Tibial artery (tissue), 4 donors: ENCODE results near the gene SNAP47.

Experiments used
- DNase-seq, 2 donors: peaks; one replicate each; pipeline ENCODE4 v3.0.0-alpha.2; 2019
- H3K27ac ChIP-seq, 2 donors: fragments of 200-600 bp; sonication (generic) in 1 of 2; 1 replicate in 1 of 2; 2 replicates in 1 of 2; pipeline ENCODE4 v1.5.1; 2018 to 2019; ENCODE audit warnings: mild to moderate bottlenecking in 1 of 2
- H3K27me3 ChIP-seq, 2 donors: fragments of 200-600 bp; sonication (generic) in 1 of 2; one replicate each; pipeline versions ENCODE4 v1.5.1 to v1.6.0; 2016 to 2019
- H3K36me3 ChIP-seq, 3 donors: fragments of 200-600 bp; sonication (generic) in 2 of 3; one replicate each; pipeline ENCODE4 v1.5.1; 2016 to 2019; ENCODE audit warnings: mild to moderate bottlenecking in 2 of 3
- H3K4me1 ChIP-seq, 4 donors: fragments of 200-600 bp; sonication (generic) in 2 of 4; 1 replicate in 3 of 4; 2 replicates in 1 of 4; pipeline ENCODE4 v1.5.1; 2016 to 2019
- H3K4me3 ChIP-seq, 2 donors: fragments of 200-600 bp; sonication (generic) in 1 of 2; 1 replicate in 1 of 2; 2 replicates in 1 of 2; pipeline ENCODE4 v1.5.1; 2018 to 2019; ENCODE audit warnings: mild to moderate bottlenecking in 2 of 2
- H3K9me3 ChIP-seq, 3 donors: fragments of 200-600 bp; sonication (generic) in 1 of 3; one replicate each; pipeline ENCODE4 v1.5.1; 2016 to 2019
- intact Hi-C: fragments of 100-400 bp; cut with DNase I; formaldehyde crosslinking; loops from one replicate; pipeline ENCODE4 v1.15.0; 2023; ENCODE audit warnings: low total_unique reads
- TF ChIP-seq, protein P1 (sequence below), 2 experiments: fragments of 200-600 bp in 1 of 2; fragments of 450-650 bp in 1 of 2; IDR thresholded peaks; one replicate each; pipeline ENCODE4 v1.5.1; 2017 to 2019; ENCODE audit warnings: antibody characterized with exemption in 2 of 2, mild to moderate bottlenecking in 1 of 2, moderate library complexity in 1 of 2

SNAP47 gene

DNA sequence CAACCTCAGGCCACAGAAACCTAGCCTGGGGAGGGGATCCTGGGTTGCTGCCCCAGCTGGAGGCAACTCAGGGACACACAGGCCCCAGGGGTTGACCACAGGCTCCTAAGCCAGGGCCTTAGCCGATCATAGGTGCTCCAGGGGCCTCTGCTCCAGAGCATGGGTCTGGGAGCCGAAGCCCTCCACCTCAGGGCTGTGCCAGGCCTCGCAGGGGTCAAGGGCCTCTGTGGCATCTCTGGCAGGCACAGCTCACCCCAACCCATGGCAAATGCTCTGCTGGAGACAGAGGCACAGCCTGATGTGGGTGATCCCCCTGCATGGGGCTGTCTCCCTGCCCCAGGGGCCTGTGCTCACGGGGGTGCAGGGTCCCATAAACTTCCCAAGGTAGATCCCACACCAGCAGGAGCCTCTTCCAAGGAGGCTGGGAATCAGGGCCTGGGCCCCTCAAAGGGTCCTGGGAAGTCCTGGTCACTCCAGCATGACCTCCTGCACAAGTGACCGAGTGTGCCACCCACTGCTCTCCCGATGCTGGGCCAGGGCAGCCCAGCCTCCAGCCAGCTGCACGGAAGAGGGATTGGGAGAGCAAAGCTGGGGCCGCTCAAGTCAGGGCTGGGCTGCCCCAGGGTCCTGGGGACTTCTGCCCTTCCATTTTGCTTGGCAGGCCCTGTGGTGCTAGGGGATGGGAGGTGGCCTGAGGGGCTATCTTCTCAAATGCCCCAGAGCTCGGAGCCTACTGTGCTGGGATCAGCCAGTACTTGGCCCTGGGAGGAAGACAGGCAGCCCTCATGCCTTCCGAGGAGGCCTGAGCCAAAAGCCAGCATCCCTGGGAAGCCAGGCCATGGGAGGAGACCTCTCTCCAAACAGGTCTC is 58.1 kb downstream of the SNAP47 start:
- TF ChIP-seq, protein P1, sequence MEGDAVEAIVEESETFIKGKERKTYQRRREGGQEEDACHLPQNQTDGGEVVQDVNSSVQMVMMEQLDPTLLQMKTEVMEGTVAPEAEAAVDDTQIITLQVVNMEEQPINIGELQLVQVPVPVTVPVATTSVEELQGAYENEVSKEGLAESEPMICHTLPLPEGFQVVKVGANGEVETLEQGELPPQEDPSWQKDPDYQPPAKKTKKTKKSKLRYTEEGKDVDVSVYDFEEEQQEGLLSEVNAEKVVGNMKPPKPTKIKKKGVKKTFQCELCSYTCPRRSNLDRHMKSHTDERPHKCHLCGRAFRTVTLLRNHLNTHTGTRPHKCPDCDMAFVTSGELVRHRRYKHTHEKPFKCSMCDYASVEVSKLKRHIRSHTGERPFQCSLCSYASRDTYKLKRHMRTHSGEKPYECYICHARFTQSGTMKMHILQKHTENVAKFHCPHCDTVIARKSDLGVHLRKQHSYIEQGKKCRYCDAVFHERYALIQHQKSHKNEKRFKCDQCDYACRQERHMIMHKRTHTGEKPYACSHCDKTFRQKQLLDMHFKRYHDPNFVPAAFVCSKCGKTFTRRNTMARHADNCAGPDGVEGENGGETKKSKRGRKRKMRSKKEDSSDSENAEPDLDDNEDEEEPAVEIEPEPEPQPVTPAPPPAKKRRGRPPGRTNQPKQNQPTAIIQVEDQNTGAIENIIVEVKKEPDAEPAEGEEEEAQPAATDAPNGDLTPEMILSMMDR (IDR thresholded peaks at IDR 0.05): no peak
- Histone ChIP-seq H3K27me3 (peaks cover 0 to 12% of the 10 kb centered on the region in 2 donors), H3K36me3 (no peaks in the 10 kb centered on the region), H3K27ac (no peak overlapping the region), H3K4me1 (peaks cover 0 to 24% (median 17%) of the 10 kb centered on the region in 4 donors), H3K9me3 (no peaks in the 10 kb centered on the region), H3K4me3 (no peak overlapping the region)
- intact Hi-C loops: no loop called here
- DNase-seq: no peak

DNA sequence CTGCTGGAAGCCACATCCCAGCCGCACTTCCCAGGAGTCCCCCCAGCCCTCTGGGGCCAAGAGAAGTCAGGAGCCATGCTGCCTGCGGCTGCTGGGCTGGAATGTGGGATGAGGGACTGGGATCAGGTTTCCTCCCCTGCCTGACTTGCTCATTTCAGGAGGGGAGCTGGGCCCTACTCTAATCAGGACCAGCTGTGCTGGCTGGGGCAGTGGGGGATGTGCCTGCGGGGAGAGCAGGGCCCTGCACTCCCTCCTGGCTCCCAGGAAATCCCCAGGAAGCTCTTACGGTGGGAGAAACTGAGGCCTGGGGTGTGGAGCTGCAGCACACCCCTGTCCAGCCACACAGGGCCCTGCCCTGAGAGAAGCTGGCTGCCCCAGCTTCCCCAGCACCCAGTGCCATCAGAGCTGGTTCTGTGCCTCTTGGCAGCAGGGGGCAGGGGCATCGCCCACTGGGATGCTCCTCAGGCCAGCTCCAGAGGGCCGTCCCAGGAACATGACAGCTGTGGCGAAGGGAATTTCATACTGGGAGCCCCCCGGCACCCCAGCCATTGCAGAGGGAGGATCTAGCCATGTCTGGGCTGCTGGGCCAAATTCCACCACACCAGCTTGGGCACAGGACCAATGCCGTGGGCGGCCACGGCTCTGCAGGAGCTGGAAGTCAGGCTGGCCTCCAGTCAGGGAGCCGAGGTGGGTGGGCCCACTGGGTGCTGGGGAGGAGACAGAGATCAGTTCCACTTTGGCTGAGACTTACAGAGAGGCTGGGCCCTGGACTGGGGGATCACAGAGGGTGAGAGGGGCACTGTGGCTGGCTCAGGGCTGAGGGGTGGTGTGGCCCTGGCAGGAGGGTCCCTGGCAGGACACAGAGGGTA is 58.9 kb downstream of the SNAP47 start:
- peaks cover 0 to 16% (median 13%) of the 10 kb centered on the region in 4 donors for H3K4me1 ChIP-seq
- DNase-seq: no peak
- H3K4me3 ChIP-seq: no peak overlapping the region
- TF ChIP-seq, protein P1 (IDR thresholded peaks at IDR 0.05): no peak
- peaks cover 0 to 12% of the 10 kb centered on the region in 2 donors for H3K27me3 ChIP-seq
- intact Hi-C loops: no loop called here
- no peaks in the 10 kb centered on the region for H3K9me3 ChIP-seq
- peak overlapping the region; percentile 10 to 36 for H3K27ac ChIP-seq
- no peaks in the 10 kb centered on the region for H3K36me3 ChIP-seq

DNA sequence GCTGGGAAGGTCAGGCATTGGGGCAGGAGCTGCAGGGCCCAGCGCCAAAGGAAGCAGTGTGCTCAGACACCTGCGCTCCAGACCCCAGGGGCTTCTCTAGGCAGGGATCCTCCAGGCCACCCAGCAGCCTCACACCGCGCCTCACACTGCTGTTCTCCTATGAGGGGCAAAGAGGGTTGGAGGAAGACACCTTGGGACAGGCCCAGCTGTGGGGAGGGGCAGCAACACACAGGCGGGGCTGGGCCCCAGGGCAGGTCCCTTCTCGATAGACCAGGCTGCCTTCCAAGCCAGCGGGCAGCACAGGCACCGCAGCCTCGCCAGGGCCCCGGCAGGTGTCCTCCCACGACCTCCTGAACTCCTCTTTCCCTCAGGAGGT is 59.6 kb downstream of the SNAP47 start:
- no peak overlapping the region for H3K4me3 ChIP-seq
- peaks cover 0 to 12% of the 10 kb centered on the region in 2 donors for H3K27me3 ChIP-seq
- TF ChIP-seq, protein P1 (IDR thresholded peaks at IDR 0.05): no peak
- H3K4me1 ChIP-seq: peaks cover 0 to 16% (median 13%) of the 10 kb centered on the region in 4 donors
- DNase-seq: no peak
- no peak overlapping the region for H3K27ac ChIP-seq
- H3K36me3 ChIP-seq: no peaks in the 10 kb centered on the region
- H3K9me3 ChIP-seq: no peaks in the 10 kb centered on the region
- intact Hi-C loops: no loop called here

DNA sequence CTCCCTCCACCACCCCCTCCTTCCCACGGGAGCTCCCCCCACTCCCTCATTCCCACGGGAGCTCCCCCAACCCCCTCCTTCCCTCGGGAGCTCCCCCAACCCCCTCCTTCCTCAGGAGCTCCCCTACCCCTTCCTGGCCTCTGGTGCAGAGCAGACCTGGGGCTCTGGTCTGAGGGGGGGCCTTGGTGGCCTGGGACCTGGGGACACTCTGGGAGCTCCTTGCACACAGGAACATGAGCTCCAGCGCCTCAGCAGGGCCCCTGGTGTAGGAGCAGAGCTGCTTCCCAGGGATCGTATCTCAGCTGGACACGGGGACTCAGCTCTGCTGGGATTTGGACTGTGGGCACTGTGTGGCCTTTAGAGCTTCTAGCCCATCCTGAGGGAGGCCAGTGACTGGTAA is 60.5 kb downstream of the SNAP47 start:
- H3K27ac ChIP-seq: no peak overlapping the region
- peaks cover 0 to 12% of the 10 kb centered on the region in 2 donors for H3K27me3 ChIP-seq
- intact Hi-C loops: no loop called here
- TF ChIP-seq, protein P1 (IDR thresholded peaks at IDR 0.05): no peak
- no peaks in the 10 kb centered on the region for H3K9me3 ChIP-seq
- no peak overlapping the region for H3K4me3 ChIP-seq
- H3K36me3 ChIP-seq: no peaks in the 10 kb centered on the region
- DNase-seq: no peak
- peaks cover 0 to 16% (median 13%) of the 10 kb centered on the region in 4 donors for H3K4me1 ChIP-seq

DNA sequence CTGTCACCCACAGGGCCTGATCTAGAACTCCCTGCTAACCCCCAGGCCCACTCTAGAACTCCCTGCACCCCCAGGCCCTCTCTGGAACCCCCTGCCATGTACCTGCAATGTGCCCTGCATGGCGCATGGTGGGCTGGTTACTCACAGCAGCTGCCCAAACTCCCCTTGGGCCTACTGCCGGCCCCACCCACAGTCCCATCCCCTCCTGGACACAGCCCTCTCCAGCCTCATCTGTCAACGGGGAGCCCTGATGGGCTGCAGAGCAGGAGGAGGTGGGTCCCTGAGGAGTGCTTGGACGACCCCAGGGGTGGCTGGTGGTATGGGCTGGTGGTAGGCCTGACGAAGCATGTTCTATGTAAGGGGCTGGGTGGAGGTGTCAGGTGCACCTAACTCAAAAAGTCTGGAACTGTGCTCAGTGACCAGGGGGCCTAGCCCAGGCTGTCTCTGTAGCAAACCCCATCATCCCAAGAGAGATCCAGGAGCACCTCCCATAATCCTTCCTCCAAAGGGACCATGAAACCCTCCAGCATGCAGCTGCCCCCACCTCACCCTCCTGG is 61.2 kb downstream of the SNAP47 start:
- H3K27me3 ChIP-seq: peaks cover 0 to 12% of the 10 kb centered on the region in 2 donors
- DNase-seq: no peak
- peaks cover 0 to 16% (median 13%) of the 10 kb centered on the region in 4 donors for H3K4me1 ChIP-seq
- no peaks in the 10 kb centered on the region for H3K36me3 ChIP-seq
- H3K9me3 ChIP-seq: no peaks in the 10 kb centered on the region
- TF ChIP-seq, protein P1 (IDR thresholded peaks at IDR 0.05): no peak
- intact Hi-C loops: no loop called here
- H3K4me3 ChIP-seq: no peak overlapping the region
- no peak overlapping the region for H3K27ac ChIP-seq
